GM12878 (cell line): Measurements from ENCODE around the gene PLEKHJ1. TPM values are rescaled to one million over a fixed set of nuclear protein-coding genes. Genes with fewer than 3 reads are reported as not detected.

ENCODE experiments used
- ATAC-seq: fragments of 200-7000 bp; cut with Tn5 transposase; 3 replicates; pipeline ENCODE4 v1.9.1; 2020; ENCODE audit warnings: mild to moderate bottlenecking, moderate library complexity
- BruUV-seq: library from RNA; stranded (reverse); fragments of 400-500 nt; replicated peaks from 2 replicates; lab custom pipeline; 2021; lab: Mats Ljungman, UMichigan
- CTCF ChIA-PET: fragments of 300-600 bp; sonication (Branson Sonifier 250); formaldehyde crosslinking; extraction: SDS; loops from one replicate; lab custom pipeline; 2021; ENCODE audit warnings: inconsistent platforms; lab: Yijun Ruan, JAX
- POLR2A ChIA-PET: fragments of 350-600 bp; formaldehyde crosslinking; extraction: SDS; loops from one replicate; lab custom pipeline; 2021; ENCODE audit warnings: inconsistent platforms; lab: Charles Lee
- RAD21 ChIA-PET: fragments of 300-600 bp; sonication (Branson Sonifier 250); formaldehyde crosslinking; loops from one replicate; lab custom pipeline; 2023; ENCODE audit warnings: antibody characterized with exemption; ENCODE audit not compliant: unreplicated experiment; lab: Charles Lee
- SMC1A ChIA-PET: fragments of 300-600 bp; sonication (Branson Sonifier 250); formaldehyde crosslinking; loops from one replicate; lab custom pipeline; 2023; ENCODE audit not compliant: unreplicated experiment, uncharacterized antibody; lab: Charles Lee
- DNase-seq: peaks from one replicate; pipeline ENCODE4 v3.0.0-alpha.2; 2011; ENCODE audit warnings: low read depth, low spot score
- FAIRE-seq: peaks from 3 replicates; lab custom pipeline; 2011; peaks lifted over from hg19 to GRCh38; lab: Jason Lieb, UNC
- H2AFZ ChIP-seq: 2 replicates; pipeline ENCODE4 v1.6.0; 2011; ENCODE audit warnings: low read depth, low read length, control low read depth; ENCODE audit not compliant: control insufficient read depth
- H3K27ac ChIP-seq: 2 replicates; pipeline ENCODE4 v1.5.1; 2011; ENCODE audit warnings: control low read depth; ENCODE audit not compliant: control insufficient read depth, insufficient read depth
- H3K27me3 ChIP-seq, 2 experiments: replicated peaks in 1 of 2; 2 replicates each; pipeline versions ENCODE4 v1.6.0 to v1.6.1; 2011; ENCODE audit warnings: low read length in 1 of 2; ENCODE audit not compliant: control insufficient read depth in 2 of 2, insufficient read depth in 2 of 2
- H3K36me3 ChIP-seq, 2 experiments: 2 replicates each; pipeline ENCODE4 v1.5.1; 2011; ENCODE audit warnings: low read length in 1 of 2; ENCODE audit not compliant: control insufficient read depth in 2 of 2, insufficient read depth in 2 of 2
- H3K4me1 ChIP-seq: 2 replicates; pipeline ENCODE4 v1.6.1; 2011; ENCODE audit warnings: mild to moderate bottlenecking, low read length, moderate library complexity, mixed read lengths; ENCODE audit not compliant: control insufficient read depth, insufficient read depth
- H3K4me2 ChIP-seq: 2 replicates; pipeline ENCODE4 v1.6.0; 2011; ENCODE audit warnings: control low read depth; ENCODE audit not compliant: control insufficient read depth, insufficient read depth
- H3K4me3 ChIP-seq: fragments of 200-600 bp; sonication (generic); 2 replicates; pipeline ENCODE4 v1.5.1; 2016
- H3K79me2 ChIP-seq: 2 replicates; pipeline ENCODE4 v1.6.0; 2011; ENCODE audit warnings: low read length; ENCODE audit not compliant: control insufficient read depth, insufficient read depth
- H3K9ac ChIP-seq: 2 replicates; pipeline ENCODE4 v1.8.0; 2011; ENCODE audit warnings: low read length, control low read depth, mixed read lengths; ENCODE audit not compliant: control insufficient read depth, insufficient read depth
- H3K9me3 ChIP-seq: replicated peaks from 3 replicates; pipeline ENCODE4 v1.5.1; 2011; ENCODE audit warnings: mild to moderate bottlenecking, low read length; ENCODE audit not compliant: control insufficient read depth, insufficient read depth
- H4K20me1 ChIP-seq: 2 replicates; pipeline ENCODE4 v1.6.0; 2011; ENCODE audit not compliant: control insufficient read depth, insufficient read depth
- CREM ChIP-seq: IDR thresholded peaks from 2 replicates; pipeline ENCODE4 v1.6.1; 2014; ENCODE audit warnings: antibody characterized with exemption, low read depth
- EZH2 ChIP-seq: IDR thresholded peaks from 2 replicates; pipeline ENCODE4 v1.6.1; 2012; ENCODE audit warnings: low read depth, mild to moderate bottlenecking, control low read depth, inconsistent platforms, low read length, borderline replicate concordance; ENCODE audit not compliant: control insufficient read depth
- KDM1A ChIP-seq: fragments of 200-600 bp; sonication (generic); IDR thresholded peaks from 2 replicates; pipeline ENCODE4 v1.6.1; 2016; ENCODE audit warnings: borderline replicate concordance
- MEF2B ChIP-seq: fragments of 450-650 bp; IDR thresholded peaks from 2 replicates; pipeline ENCODE4 v1.6.1; 2018; ENCODE audit warnings: mild to moderate bottlenecking, moderate library complexity; ENCODE audit not compliant: partially characterized antibody, poor library complexity, severe bottlenecking
- RAD21 ChIP-seq: IDR thresholded peaks from 2 replicates; pipeline ENCODE4 v1.6.1; 2011; ENCODE audit warnings: mild to moderate bottlenecking, low read depth, low read length, moderate library complexity; ENCODE audit not compliant: insufficient read depth
- RUNX3 ChIP-seq: IDR thresholded peaks from 2 replicates; pipeline ENCODE4 v1.6.1; 2012; ENCODE audit warnings: low read length, inconsistent platforms
- SPI1 ChIP-seq: IDR thresholded peaks from 2 replicates; pipeline ENCODE4 v1.6.1; 2011; ENCODE audit warnings: low read depth, mild to moderate bottlenecking, low read length, moderate library complexity, borderline replicate concordance; ENCODE audit not compliant: insufficient read depth
- WRNIP1 ChIP-seq: IDR thresholded peaks from 2 replicates; pipeline ENCODE4 v1.6.1; 2011; ENCODE audit warnings: low read depth, low read length, improper control_type of control experiment, borderline replicate concordance
- YBX1 ChIP-seq: fragments of 450-650 bp; IDR thresholded peaks from 2 replicates; pipeline ENCODE4 v1.6.1; 2016; ENCODE audit warnings: antibody characterized with exemption
- YY1 ChIP-seq: IDR thresholded peaks from 2 replicates; pipeline ENCODE4 v1.6.1; 2011; ENCODE audit warnings: low read depth, mild to moderate bottlenecking, low read length
- ZBED1 ChIP-seq: IDR thresholded peaks from 2 replicates; pipeline ENCODE4 v1.6.1; 2016; ENCODE audit warnings: borderline replicate concordance
- ZNF24 ChIP-seq: fragments of 450-650 bp; IDR thresholded peaks from 2 replicates; pipeline ENCODE4 v1.6.1; 2017; ENCODE audit warnings: antibody characterized with exemption, mild to moderate bottlenecking
- ZNF274 ChIP-seq: IDR thresholded peaks from one replicate; pipeline ENCODE4 v1.8.0; 2011; ENCODE audit not compliant: insufficient read length, insufficient read depth
- ZNF384 ChIP-seq: IDR thresholded peaks from 2 replicates; pipeline ENCODE4 v1.6.1; 2012; ENCODE audit warnings: low read depth, mild to moderate bottlenecking, low read length, improper control_type of control experiment, borderline replicate concordance
- ZZZ3 ChIP-seq: IDR thresholded peaks from 2 replicates; pipeline ENCODE4 v1.6.1; 2011; ENCODE audit warnings: low read depth; ENCODE audit not compliant: control insufficient read depth, insufficient read length
- WGBS: methylation state at CpG from one replicate; pipeline ENCODE4 v1.1.6; 2016; ENCODE audit warnings: low lambda C conversion rate; ENCODE audit not compliant: insufficient replicate concordance, insufficient coverage; ENCODE audit errors: missing lambda C conversion rate; 5-methylcytosine and 5-hydroxymethylcytosine counted together
- in situ Hi-C: fragments of 300-500 bp; cut with MboI; formaldehyde crosslinking; loops from 9 replicates; pipeline ENCODE4 v1.14.3; 2018; ENCODE audit warnings: mixed read lengths
- intact Hi-C: fragments of 100-400 bp; cut with micrococcal nuclease; formaldehyde crosslinking; loops from one replicate; pipeline ENCODE4 v1.14.2; 2022; ENCODE audit not compliant: unreplicated experiment
- polyA plus RNA-seq, 11 experiments: library from polyadenylated mRNA; depleted of rRNA in 4 of 11; unstranded in 6 of 11; stranded (reverse) in 5 of 11; fragments of >200 nt; fragmentation: Nextera tagmentation in 4 of 11; fragmentation: Illumina TruSeq in 1 of 11; extraction: Ambion mirVana in 4 of 11; extraction: Trizol in 1 of 11; gene quantifications; 1 replicate in 1 of 11; 2 replicates in 10 of 11; pipeline versions ENCODE4 v1.2.1 to v1.2.3, GENCODE V29; 2011 to 2016; ENCODE audit warnings: inconsistent platforms in 2 of 11, missing spikeins in 2 of 11, low read depth in 1 of 11
- total RNA-seq, 4 experiments: library from RNA; depleted of rRNA in 3 of 4; stranded (reverse); fragments of >200 nt in 3 of 4; fragmentation: Illumina TruSeq in 1 of 4; extraction: Trizol in 1 of 4; gene quantifications; 2 replicates each; pipeline versions ENCODE4 v1.2.1 to v1.2.3, GENCODE V29; 2013 to 2021
- TF ChIP-seq, protein P1 (sequence below), 3 experiments: IDR thresholded peaks in 2 of 3; conservative IDR thresholded peaks in 1 of 3; 2 replicates each; pipeline ENCODE4 v1.5.1; 2011; ENCODE audit warnings: low read depth in 3 of 3, low read length in 3 of 3, mild to moderate bottlenecking in 3 of 3, control low read depth in 2 of 3, moderate library complexity in 2 of 3, inconsistent platforms in 1 of 3, mixed read lengths in 1 of 3; ENCODE audit not compliant: control insufficient read depth in 2 of 3, insufficient read depth in 1 of 3; ENCODE audit errors: extremely low read depth in 1 of 3
- TF ChIP-seq, protein P2 (sequence below): fragments of 450-650 bp; IDR thresholded peaks from 2 replicates; pipeline ENCODE4 v1.6.1; 2014; ENCODE audit warnings: mild to moderate bottlenecking
- TF ChIP-seq, protein P3 (sequence below): IDR thresholded peaks from 2 replicates; pipeline ENCODE4 v1.6.1; 2011; ENCODE audit warnings: low read depth, low read length, improper control_type of control experiment, borderline replicate concordance

Gene PLEKHJ1
- total and polyA plus RNA-seq, 10 of the 15 experiments (the other 5 are each of a cell fraction or from before 2014, with no cell fraction given), result 1.3 to 133 (median 75.0) TPM

DNA sequence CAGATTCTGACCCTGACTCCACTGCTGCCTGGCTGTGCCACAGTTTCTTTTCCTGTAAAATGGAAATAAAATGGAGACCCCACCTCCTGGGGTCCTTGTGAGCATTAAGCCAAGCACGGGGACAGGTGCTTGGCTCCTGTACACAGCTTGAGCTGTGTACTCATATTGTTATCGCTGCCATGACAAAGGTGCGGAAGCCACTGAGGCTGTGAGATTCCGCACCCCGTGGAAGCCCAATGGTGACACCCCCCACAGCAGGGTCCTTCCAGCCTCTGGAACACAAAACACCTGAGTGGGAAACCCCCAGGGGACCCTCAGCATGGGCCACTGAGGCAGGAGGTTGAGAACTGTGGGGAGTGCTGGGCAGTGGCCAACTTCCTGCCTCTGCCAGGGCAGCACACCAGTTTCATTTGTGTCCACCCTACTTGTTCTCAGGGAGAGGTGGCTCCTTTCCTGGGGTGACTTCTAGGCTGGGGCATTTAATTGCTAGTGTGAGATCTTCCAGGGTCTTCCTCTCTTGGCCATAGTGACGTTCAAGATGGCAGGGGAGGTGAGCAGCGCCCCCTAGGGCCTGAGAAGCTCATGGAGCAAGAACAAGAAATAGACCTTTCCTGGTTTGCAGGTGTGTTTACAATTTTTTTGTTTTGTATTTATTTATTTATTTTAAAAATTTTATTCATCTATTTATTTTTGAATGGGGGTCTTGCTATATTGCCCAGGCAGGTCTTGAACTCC, 25.5 kb upstream of the PLEKHJ1 start:
- Histone ChIP-seq H3K27me3 (no peaks in the 10 kb centered on the region), H3K4me1 (peaks cover 25% of the 10 kb centered on the region), H3K36me3 (no peaks in the 10 kb centered on the region), H4K20me1 (no peaks in the 10 kb centered on the region), H2AFZ (no peak overlapping the region), H3K4me3 (no peak overlapping the region), H3K4me2 (no peak overlapping the region), H3K9ac (no peak overlapping the region), H3K9me3 (no peaks in the 10 kb centered on the region), H3K27ac (no peak overlapping the region), H3K79me2 (no peaks in the 10 kb centered on the region)
- DNase-seq, result no peak
- BruUV-seq, result no TSS peak
- intact Hi-C loops (loop anchor here (10.0 kb wide), 1 partner anchor 167 kb away; the partner anchor contains the start of genes IZUMO4 and MOB3A), in situ Hi-C loops (no loop called here)
- ChIA-PET SMC1A (interaction anchor here (0.7 to 5.4 kb wide), 10 partner anchors 11 to 351 kb away, joined by 3 to 46 read pairs (median 4); partner anchors contain the start of gene PLEKHJ1), POLR2A (interaction anchor here (0.7 to 4.7 kb wide), 5 partner anchors 9 to 54 kb away, joined by 3 to 54 read pairs (median 3); partner anchors contain the start of gene PLEKHJ1), CTCF (interaction anchor here (0.6 to 6.7 kb wide), 20 partner anchors 9 to 298 kb away, joined by 3 to 130 read pairs (median 4); partner anchors contain the start of genes LSM7, PLEKHJ1 and TIMM13), RAD21 (interaction anchor here (0.8 to 5.4 kb wide), 6 partner anchors 19 to 107 kb away, joined by 3 to 72 read pairs (median 4); partner anchors contain the start of gene SF3A2)
- no peak for FAIRE-seq
- ATAC-seq, result peak; percentile 17; the same call in 1 of the 3 replicates
- 57% methylated on average over 7 of the region's 7 CpGs for WGBS
- TF ChIP-seq YY1 (peak; percentile 88), ZBED1 (no peak), EZH2 (no peak), CREM (peak; percentile 21; the same call in 1 of the 2 replicates), ZZZ3 (no peak), RUNX3 (no peak), RAD21 (peak; percentile 50), ZNF24 (no peak), SPI1 (peak; percentile 7; the same call in 1 of the 2 replicates), YBX1 (no peak), MEF2B (no peak), ZNF274 (no peak), ZNF384 (no peak), WRNIP1 (no peak), KDM1A (no peak)
- TF ChIP-seq, protein P1, sequence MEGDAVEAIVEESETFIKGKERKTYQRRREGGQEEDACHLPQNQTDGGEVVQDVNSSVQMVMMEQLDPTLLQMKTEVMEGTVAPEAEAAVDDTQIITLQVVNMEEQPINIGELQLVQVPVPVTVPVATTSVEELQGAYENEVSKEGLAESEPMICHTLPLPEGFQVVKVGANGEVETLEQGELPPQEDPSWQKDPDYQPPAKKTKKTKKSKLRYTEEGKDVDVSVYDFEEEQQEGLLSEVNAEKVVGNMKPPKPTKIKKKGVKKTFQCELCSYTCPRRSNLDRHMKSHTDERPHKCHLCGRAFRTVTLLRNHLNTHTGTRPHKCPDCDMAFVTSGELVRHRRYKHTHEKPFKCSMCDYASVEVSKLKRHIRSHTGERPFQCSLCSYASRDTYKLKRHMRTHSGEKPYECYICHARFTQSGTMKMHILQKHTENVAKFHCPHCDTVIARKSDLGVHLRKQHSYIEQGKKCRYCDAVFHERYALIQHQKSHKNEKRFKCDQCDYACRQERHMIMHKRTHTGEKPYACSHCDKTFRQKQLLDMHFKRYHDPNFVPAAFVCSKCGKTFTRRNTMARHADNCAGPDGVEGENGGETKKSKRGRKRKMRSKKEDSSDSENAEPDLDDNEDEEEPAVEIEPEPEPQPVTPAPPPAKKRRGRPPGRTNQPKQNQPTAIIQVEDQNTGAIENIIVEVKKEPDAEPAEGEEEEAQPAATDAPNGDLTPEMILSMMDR (IDR thresholded peaks at IDR 0.05 in 2 of 3, conservative IDR thresholded peaks at IDR 0.05 in 1 of 3; ENCODE audit: control insufficient read depth in 2 of 3, extremely low read depth in 1 of 3, insufficient read depth in 1 of 3, low read depth in 3 of 3, low read length in 3 of 3), result peak; percentile 56 to 77 (median 76)
- TF ChIP-seq, protein P2, sequence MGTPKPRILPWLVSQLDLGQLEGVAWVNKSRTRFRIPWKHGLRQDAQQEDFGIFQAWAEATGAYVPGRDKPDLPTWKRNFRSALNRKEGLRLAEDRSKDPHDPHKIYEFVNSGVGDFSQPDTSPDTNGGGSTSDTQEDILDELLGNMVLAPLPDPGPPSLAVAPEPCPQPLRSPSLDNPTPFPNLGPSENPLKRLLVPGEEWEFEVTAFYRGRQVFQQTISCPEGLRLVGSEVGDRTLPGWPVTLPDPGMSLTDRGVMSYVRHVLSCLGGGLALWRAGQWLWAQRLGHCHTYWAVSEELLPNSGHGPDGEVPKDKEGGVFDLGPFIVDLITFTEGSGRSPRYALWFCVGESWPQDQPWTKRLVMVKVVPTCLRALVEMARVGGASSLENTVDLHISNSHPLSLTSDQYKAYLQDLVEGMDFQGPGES, result no peak
- TF ChIP-seq, protein P3, sequence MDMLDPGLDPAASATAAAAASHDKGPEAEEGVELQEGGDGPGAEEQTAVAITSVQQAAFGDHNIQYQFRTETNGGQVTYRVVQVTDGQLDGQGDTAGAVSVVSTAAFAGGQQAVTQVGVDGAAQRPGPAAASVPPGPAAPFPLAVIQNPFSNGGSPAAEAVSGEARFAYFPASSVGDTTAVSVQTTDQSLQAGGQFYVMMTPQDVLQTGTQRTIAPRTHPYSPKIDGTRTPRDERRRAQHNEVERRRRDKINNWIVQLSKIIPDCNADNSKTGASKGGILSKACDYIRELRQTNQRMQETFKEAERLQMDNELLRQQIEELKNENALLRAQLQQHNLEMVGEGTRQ, result no peak
